ENCODE results near the gene CCL23. TPM values are rescaled to one million over a fixed set of nuclear protein-coding genes. Genes with fewer than 3 reads are reported as not detected.
"Not testable (repeated sequence)": the region's sequence is repeated elsewhere in the genome, so short reads cannot be mapped to it uniquely, and the experiment has no call there.

Gene CCL23
- total RNA-seq, 3 donors from 2014 or later, result 1.3 to 2.7 (median 1.9) TPM

- Histone ChIP-seq H3K27me3 (no peaks in the 10 kb centered on the region), H3K4me3 (no peak within 1 kb of the TSS), H3K36me3 (no peaks in the 10 kb centered on the region), H3K9me3 (no peaks in the 10 kb centered on the region), H3K4me1 (no peaks in the 10 kb centered on the region), H3K27ac (no peak within 1 kb of the TSS)
- no peak for DNase-seq (ENCODE audit: low spot score in 2 of 2)
- TF ChIP-seq POLR2AphosphoS5 (IDR thresholded peaks at IDR 0.05) (no peak), CTCF (IDR thresholded peaks at IDR 0.05) (no peak), POLR2A (IDR thresholded peaks at IDR 0.05) (no peak)
- intact Hi-C loops (cut with DNase I; ENCODE audit: low total_unique reads), result no loop called here
These were observed 16.5 kb downstream of the CCL23 start, which contains the start of gene CCL15 for GRCh38 chr17:36001110-36001771. CCL15 (minus strand) TSS chr17:36001553; CDS start chr17:36001492, 61 bp downstream.

- H3K36me3 ChIP-seq, result no peaks in the 10 kb centered on the region
- intact Hi-C loops (cut with DNase I; ENCODE audit: low total_unique reads), result no loop called here
- H3K4me1 ChIP-seq, result no peaks in the 10 kb centered on the region
- no peaks in the 10 kb centered on the region for H3K27me3 ChIP-seq
- no peak for TF ChIP-seq POLR2AphosphoS5 (IDR thresholded peaks at IDR 0.05)
- H3K27ac ChIP-seq, result no peak overlapping the region
- no peaks in the 10 kb centered on the region for H3K9me3 ChIP-seq
- H3K4me3 ChIP-seq, result no peak overlapping the region
- DNase-seq (ENCODE audit: low spot score in 2 of 2), result no peak
These were observed 17.1 kb downstream of the CCL23 start for GRCh38 chr17:36000732-36001109.

- no peak for TF ChIP-seq CTCF (IDR thresholded peaks at IDR 0.05)
- TF ChIP-seq POLR2AphosphoS5 (IDR thresholded peaks at IDR 0.05), result no peak
- TF ChIP-seq POLR2A (IDR thresholded peaks at IDR 0.05), result no peak
- Histone ChIP-seq H3K4me1 (no peaks in the 10 kb centered on the region), H3K36me3 (no peaks in the 10 kb centered on the region), H3K4me3 (no peak overlapping the region), H3K27me3 (no peaks in the 10 kb centered on the region), H3K9me3 (peaks cover 0 to 7% of the 10 kb centered on the region in 2 donors), H3K27ac (no peak overlapping the region)
- no peak for DNase-seq (ENCODE audit: low spot score in 2 of 2)
- intact Hi-C loops (cut with DNase I; ENCODE audit: low total_unique reads), result no loop called here
These were observed 19.0 kb downstream of the CCL23 start for GRCh38 chr17:35998756-35999155.

- no peak for DNase-seq (ENCODE audit: low spot score in 2 of 2)
- H3K4me1 ChIP-seq, result no peaks in the 10 kb centered on the region
- no peak for TF ChIP-seq POLR2A (IDR thresholded peaks at IDR 0.05)
- TF ChIP-seq POLR2AphosphoS5 (IDR thresholded peaks at IDR 0.05), result no peak
- TF ChIP-seq CTCF (IDR thresholded peaks at IDR 0.05), result no peak
These were observed 19.7 kb downstream of the CCL23 start for GRCh38 chr17:35998018-35998545.

GRCh38 chr17:35995346-35995745 lies 22.4 kb downstream of the CCL23 start:
- H3K27me3 ChIP-seq; H3K9me3 ChIP-seq; H3K36me3 ChIP-seq; intact Hi-C loops (cut with DNase I; ENCODE audit: low total_unique reads); H3K27ac ChIP-seq; H3K4me3 ChIP-seq; H3K4me1 ChIP-seq; DNase-seq (ENCODE audit: low spot score in 2 of 2): not testable (repeated sequence)

More at GRCh38 chr17:35998018-35998545, 19.7 kb downstream of the CCL23 start:
- peaks cover 0 to 7% of the 10 kb centered on the region in 2 donors for H3K9me3 ChIP-seq
- H3K36me3 ChIP-seq, result no peaks in the 10 kb centered on the region
- H3K4me3 ChIP-seq, result no peak overlapping the region
- intact Hi-C loops (cut with DNase I; ENCODE audit: low total_unique reads), result no loop called here
- H3K27ac ChIP-seq, result no peak overlapping the region
- H3K27me3 ChIP-seq, result no peaks in the 10 kb centered on the region

- Histone ChIP-seq H3K9me3 (peaks cover 0 to 7% of the 10 kb centered on the region in 2 donors), H3K4me1 (no peaks in the 10 kb centered on the region), H3K4me3 (no peak overlapping the region), H3K36me3 (no peaks in the 10 kb centered on the region), H3K27ac (no peak overlapping the region), H3K27me3 (no peaks in the 10 kb centered on the region)
- DNase-seq (ENCODE audit: low spot score in 2 of 2), result no peak
- TF ChIP-seq POLR2AphosphoS5 (IDR thresholded peaks at IDR 0.05), result no peak
- no peak for TF ChIP-seq POLR2A (IDR thresholded peaks at IDR 0.05)
- TF ChIP-seq CTCF (IDR thresholded peaks at IDR 0.05), result no peak
- intact Hi-C loops (cut with DNase I; ENCODE audit: low total_unique reads), result loop anchor here (5.0 kb wide), 1 partner anchor 676 kb away; no protein-coding TSS in a partner anchor
These were observed 26.7 kb downstream of the CCL23 start for GRCh38 chr17:35991075-35991474.
